GM21723 (cell line): ENCODE measurements around the gene SLC12A8.

Experiments
- ATAC-seq: cut with Tn5 transposase; IDR thresholded peaks from one replicate; pipeline ENCODE4 v1.9.1; 2021; ENCODE audit warnings: mild to moderate bottlenecking, moderate library complexity; ENCODE audit not compliant: unreplicated experiment

Gene SLC12A8

GRCh38 chr3:125154800-125155269 lies 57.7 kb downstream of the SLC12A8 start:
- peak; percentile 58 for ATAC-seq

GRCh38 chr3:125154110-125154509 lies 58.4 kb downstream of the SLC12A8 start:
- ATAC-seq = no peak

- ATAC-seq = no peak
Observed at GRCh38 chr3:125152951-125153350, 59.6 kb downstream of the SLC12A8 start.

GRCh38 chr3:125151916-125152315 lies 60.6 kb downstream of the SLC12A8 start:
- no peak for ATAC-seq

- no peak for ATAC-seq
Observed at GRCh38 chr3:125151442-125151817, 61.1 kb downstream of the SLC12A8 start.

- ATAC-seq = no peak
Observed at GRCh38 chr3:125150525-125151441, 61.8 kb downstream of the SLC12A8 start.

GRCh38 chr3:125149462-125149861 lies 63.1 kb downstream of the SLC12A8 start:
- no peak for ATAC-seq

GRCh38 chr3:125148836-125149235 lies 63.7 kb downstream of the SLC12A8 start:
- no peak for ATAC-seq

GRCh38 chr3:125148016-125148812 lies 64.3 kb downstream of the SLC12A8 start:
- ATAC-seq = no peak

- peak; percentile 1 for ATAC-seq
Observed at GRCh38 chr3:125147491-125147820, 65.1 kb downstream of the SLC12A8 start.

GRCh38 chr3:125146626-125147490 lies 65.7 kb downstream of the SLC12A8 start:
- ATAC-seq = peak; percentile 26

- no peak for ATAC-seq
Observed at GRCh38 chr3:125145751-125146475, 66.6 kb downstream of the SLC12A8 start.

- no peak for ATAC-seq
Observed at GRCh38 chr3:125144653-125145314, 67.8 kb downstream of the SLC12A8 start.

GRCh38 chr3:125143982-125144652 lies 68.4 kb downstream of the SLC12A8 start:
- no peak for ATAC-seq

- no peak for ATAC-seq
Observed at GRCh38 chr3:125143538-125143937, 69.0 kb downstream of the SLC12A8 start.

- no peak for ATAC-seq
Observed at GRCh38 chr3:125142940-125143339, 69.6 kb downstream of the SLC12A8 start.

- no peak for ATAC-seq
Observed at GRCh38 chr3:125142420-125142778, 70.1 kb downstream of the SLC12A8 start.

GRCh38 chr3:125141596-125142419 lies 70.7 kb downstream of the SLC12A8 start:
- peak; percentile 56 for ATAC-seq
